Left renal cortex interstitium (tissue), 4 donors: ENCODE results near the gene ACTR1A. TPM values are rescaled to one million over a fixed set of nuclear protein-coding genes. Genes with fewer than 3 reads are reported as not detected.

Experiments used
- DNase-seq, 4 donors: peaks; one replicate each; pipeline ENCODE4 v3.0.0-alpha.2; 2013; ENCODE audit warnings: low read depth in 4 of 4, low spot score in 2 of 4, missing footprints in 1 of 4
- polyA plus RNA-seq, 4 donors: library from polyadenylated mRNA; unstranded; fragments of 120-200 nt; gene quantifications; one replicate each; pipeline ENCODE4 v1.2.1, GENCODE V29; 2013; ENCODE audit not compliant: insufficient read length in 4 of 4

Gene ACTR1A
- polyA plus RNA-seq, 4 donors: 83.8 to 88.0 (median 86.2) TPM

GRCh38 chr10:102432162-102432950 lies 70.2 kb downstream of the ACTR1A start, which contains the start of gene CUEDC2:
CUEDC2 (minus strand) TSS chr10:102432574; CDS start chr10:102425188, 7,386 bp downstream.
- peak; percentile 93 to 98 (median 94) for DNase-seq

GRCh38 chr10:102431452-102432124 lies 70.9 kb downstream of the ACTR1A start:
- no peak for DNase-seq

- DNase-seq: no peak
Measured at GRCh38 chr10:102429468-102429867, 73.0 kb downstream of the ACTR1A start.

Other genes starting within 250 kb of the ACTR1A start
- 10 to 100 TPM; 16.8 to 22.7 (median 21.4) TPM for gene NFKB2, start 107.0 kb downstream of the ACTR1A start, polyA plus RNA-seq
- 10 to 100 TPM in 3 of 4 donors, 1 to 10 TPM in 1; 7.8 to 14.6 (median 12.8) TPM for gene PSD, start 83.9 kb downstream of the ACTR1A start, polyA plus RNA-seq
- 10 to 100 TPM in 3 of 4 donors, 1 to 10 TPM in 1; 7.8 to 14.2 (median 11.9) TPM for gene FBXL15, start 81.9 kb downstream of the ACTR1A start, polyA plus RNA-seq
- gene CUEDC2, start 70.1 kb downstream of the ACTR1A start, polyA plus RNA-seq: 10 to 100 TPM; 82.4 to 98.8 (median 88.6) TPM
- gene C10orf95, start 51.2 kb downstream of the ACTR1A start, polyA plus RNA-seq: 1 to 10 TPM in 2 of 4 donors, under 1 TPM in 2; 0.44 to 2.4 (median 1.4) TPM
- 10 to 100 TPM; 26.7 to 32.0 (median 28.0) TPM for gene SUFU, start 1.3 kb upstream of the ACTR1A start, polyA plus RNA-seq
- 100 to 1,000 TPM; 122 to 157 (median 132) TPM for gene TRIM8, start 141.8 kb upstream of the ACTR1A start, polyA plus RNA-seq
- 10 to 100 TPM; 28.1 to 35.7 (median 30.1) TPM for gene ARL3, start 211.7 kb upstream of the ACTR1A start, polyA plus RNA-seq
- gene SFXN2, start 211.9 kb upstream of the ACTR1A start, polyA plus RNA-seq: 10 to 100 TPM; 38.8 to 84.1 (median 54.8) TPM
- gene WBP1L, start 241.2 kb upstream of the ACTR1A start, polyA plus RNA-seq: 10 to 100 TPM; 46.4 to 52.4 (median 46.7) TPM